Muscle layer of duodenum (tissue), 2 donors: ENCODE data around the gene PFDN1.
"Not testable (repeated sequence)": the region's sequence is repeated elsewhere in the genome, so short reads cannot be mapped to it uniquely, and the experiment has no call there.

ENCODE experiments used
- H3K27ac ChIP-seq: one replicate; pipeline ENCODE4 v1.7.0; 2013; ENCODE audit warnings: mild to moderate bottlenecking, low read length
- H3K27me3 ChIP-seq: one replicate; pipeline ENCODE4 v1.7.0; 2013; ENCODE audit warnings: low read depth, mild to moderate bottlenecking, control low read depth, low read length
- H3K36me3 ChIP-seq, 2 donors: one replicate each; pipeline ENCODE4 v1.7.0; 2013; ENCODE audit warnings: low read length in 2 of 2, control low read depth in 1 of 2, mild to moderate bottlenecking in 1 of 2; ENCODE audit not compliant: insufficient read depth in 2 of 2, control insufficient read depth in 1 of 2
- H3K4me1 ChIP-seq, 2 donors: one replicate each; pipeline ENCODE4 v1.7.0; 2013; ENCODE audit warnings: low read length in 2 of 2, mild to moderate bottlenecking in 2 of 2, control low read depth in 1 of 2, moderate library complexity in 1 of 2; ENCODE audit not compliant: insufficient read depth in 2 of 2, control insufficient read depth in 1 of 2
- H3K4me3 ChIP-seq, 2 donors: one replicate each; pipeline ENCODE4 v1.7.0; 2013; ENCODE audit warnings: low read length in 2 of 2, low read depth in 1 of 2, mild to moderate bottlenecking in 1 of 2
- H3K9me3 ChIP-seq, 2 donors: one replicate each; pipeline ENCODE4 v1.7.0; 2013; ENCODE audit warnings: low read length in 2 of 2, control low read depth in 1 of 2, mild to moderate bottlenecking in 1 of 2; ENCODE audit not compliant: control insufficient read depth in 1 of 2
- donor health status: healthy.

Gene PFDN1

GRCh38 chr5:140202610-140203009 is 100.3 kb downstream of the PFDN1 start:
- Histone ChIP-seq H3K27ac (no peak overlapping the region), H3K36me3 (peaks cover 0 to 5% of the 10 kb centered on the region in 2 donors), H3K4me1 (peaks cover 0 to 22% of the 10 kb centered on the region in 2 donors), H3K4me3 (no peak overlapping the region), H3K9me3 (no peaks in the 10 kb centered on the region), H3K27me3 (no peaks in the 10 kb centered on the region)

- no peaks in the 10 kb centered on the region for H3K27me3 ChIP-seq
- H3K9me3 ChIP-seq = no peaks in the 10 kb centered on the region
- no peak overlapping the region for H3K27ac ChIP-seq
- H3K4me3 ChIP-seq = no peak overlapping the region
- peaks cover 0 to 20% of the 10 kb centered on the region in 2 donors for H3K4me1 ChIP-seq
- H3K36me3 ChIP-seq = peaks cover 0 to 5% of the 10 kb centered on the region in 2 donors
These were observed 100.8 kb downstream of the PFDN1 start for GRCh38 chr5:140202078-140202477.

- Histone ChIP-seq H3K36me3 (peaks cover 0 to 19% of the 10 kb centered on the region in 2 donors), H3K4me1 (peaks cover 0 to 14% of the 10 kb centered on the region in 2 donors)
- not testable (repeated sequence) for H3K27me3 ChIP-seq, H3K27ac ChIP-seq, H3K4me3 ChIP-seq, H3K9me3 ChIP-seq
These were observed 104.0 kb downstream of the PFDN1 start for GRCh38 chr5:140198915-140199314.

GRCh38 chr5:140197023-140197422 is 105.9 kb downstream of the PFDN1 start:
- Histone ChIP-seq H3K36me3 (peaks cover 0 to 19% of the 10 kb centered on the region in 2 donors), H3K27ac (no peak overlapping the region), H3K4me1 (peaks cover 0 to 14% of the 10 kb centered on the region in 2 donors), H3K27me3 (no peaks in the 10 kb centered on the region), H3K9me3 (no peaks in the 10 kb centered on the region), H3K4me3 (no peak overlapping the region)

GRCh38 chr5:140196115-140196814 is 106.6 kb downstream of the PFDN1 start:
- no peaks in the 10 kb centered on the region for H3K9me3 ChIP-seq
- H3K27ac ChIP-seq = no peak overlapping the region
- H3K36me3 ChIP-seq = peaks cover 0 to 19% of the 10 kb centered on the region in 2 donors
- H3K4me1 ChIP-seq = peaks cover 0 to 13% of the 10 kb centered on the region in 2 donors
- H3K27me3 ChIP-seq = no peaks in the 10 kb centered on the region
- no peak overlapping the region for H3K4me3 ChIP-seq
